Neural cell (in vitro differentiated cells): ENCODE results near the gene TMEM132C. TPM values are rescaled to one million over a fixed set of nuclear protein-coding genes. Genes with fewer than 3 reads are reported as not detected.

ENCODE experiments used
- H2AFZ ChIP-seq: fragments of 200-600, 300-800 bp; sonication (generic), shearing (Covaris generic); 2 replicates; pipeline ENCODE4 v1.6.0; 2014; ENCODE audit warnings: low read depth, mild to moderate bottlenecking, antibody characterized with exemption, low read length, moderate library complexity
- H3F3A ChIP-seq: fragments of 200-600 bp; shearing (Covaris generic); 2 replicates; pipeline ENCODE4 v1.6.1; 2016; ENCODE audit warnings: mild to moderate bottlenecking, moderate library complexity, mixed read lengths, antibody characterized with exemption, low read length; ENCODE audit not compliant: insufficient read depth, poor library complexity, severe bottlenecking
- H3K27ac ChIP-seq: fragments of 200-600, 300-800 bp; sonication (generic), shearing (Covaris generic); 2 replicates; pipeline ENCODE4 v1.5.1; 2014; ENCODE audit warnings: mild to moderate bottlenecking, low read length, moderate library complexity
- H3K27me3 ChIP-seq: fragments of 300-800, 200-600 bp; sonication (generic), shearing (Covaris generic); 2 replicates; pipeline ENCODE4 v1.6.0; 2014; ENCODE audit warnings: mild to moderate bottlenecking, low read depth, low read length, moderate library complexity; ENCODE audit not compliant: insufficient read depth
- H3K36me3 ChIP-seq: fragments of 300-800, 200-600 bp; sonication (generic), shearing (Covaris generic); 2 replicates; pipeline ENCODE4 v1.5.1; 2014; ENCODE audit warnings: mild to moderate bottlenecking, antibody characterized with exemption, low read length, moderate library complexity; ENCODE audit not compliant: insufficient read depth
- H3K4me2 ChIP-seq: fragments of 300-800, 200-600 bp; sonication (generic), shearing (Covaris generic); 2 replicates; pipeline ENCODE4 v1.6.0; 2014; ENCODE audit warnings: mild to moderate bottlenecking, low read length
- H3K4me3 ChIP-seq: fragments of 300-800, 200-600 bp; sonication (generic), shearing (Covaris generic); 2 replicates; pipeline ENCODE4 v1.5.1; 2014; ENCODE audit warnings: mild to moderate bottlenecking, low read length, moderate library complexity
- H3K79me2 ChIP-seq: fragments of 200-600 bp; shearing (Covaris generic); replicated peaks from 2 replicates; pipeline ENCODE4 v1.6.0; 2014; ENCODE audit warnings: mild to moderate bottlenecking, low read length, moderate library complexity; ENCODE audit not compliant: insufficient read depth
- H3K9ac ChIP-seq: fragments of 300-800, 200-600 bp; sonication (generic), shearing (Covaris generic); 2 replicates; pipeline ENCODE4 v1.6.1; 2016; ENCODE audit warnings: mild to moderate bottlenecking, low read length, mixed read lengths
- H3K9me2 ChIP-seq: fragments of 200-600 bp; shearing (Covaris generic); 2 replicates; pipeline ENCODE4 v1.6.1; 2016; ENCODE audit warnings: mild to moderate bottlenecking, low read length, mixed read lengths; ENCODE audit not compliant: insufficient read depth
- H3K9me3 ChIP-seq: fragments of 200-600, 300-800 bp; sonication (generic), shearing (Covaris generic); 2 replicates; pipeline ENCODE4 v1.6.1; 2016; ENCODE audit warnings: mild to moderate bottlenecking, mixed run types, low read length, moderate library complexity, mixed read lengths
- H4K20me1 ChIP-seq: fragments of 200-600 bp; shearing (Covaris generic); 2 replicates; pipeline ENCODE4 v1.6.1; 2016; ENCODE audit warnings: mild to moderate bottlenecking, mixed run types; ENCODE audit not compliant: insufficient read depth
- EP300 ChIP-seq: fragments of 450-650 bp; conservative IDR thresholded peaks from 2 replicates; pipeline ENCODE4 v1.6.1; 2014; ENCODE audit warnings: antibody characterized with exemption, mild to moderate bottlenecking, moderate library complexity; ENCODE audit not compliant: poor library complexity, severe bottlenecking
- EZH2 ChIP-seq: fragments of 200-600, 300-800 bp; shearing (Covaris generic), sonication (generic); IDR thresholded peaks from 2 replicates; pipeline ENCODE4 v1.6.1; 2014; ENCODE audit warnings: antibody characterized with exemption, low read length, borderline replicate concordance, mild to moderate bottlenecking; ENCODE audit not compliant: insufficient read depth, poor library complexity, severe bottlenecking
- MXI1 ChIP-seq: fragments of 450-650 bp; conservative IDR thresholded peaks from 2 replicates; pipeline ENCODE4 v1.6.1; 2014; ENCODE audit warnings: antibody characterized with exemption, mild to moderate bottlenecking; ENCODE audit not compliant: poor library complexity, severe bottlenecking
- POLR2AphosphoS5 ChIP-seq: IDR thresholded peaks from 2 replicates; pipeline ENCODE4 v1.6.1; 2012
- RAD21 ChIP-seq: fragments of 450-650 bp; conservative IDR thresholded peaks from 2 replicates; pipeline ENCODE4 v1.6.1; 2014; ENCODE audit warnings: antibody characterized with exemption, mild to moderate bottlenecking, moderate library complexity
- SMC3 ChIP-seq: fragments of 450-650 bp; conservative IDR thresholded peaks from 2 replicates; pipeline ENCODE4 v1.6.1; 2014; ENCODE audit warnings: antibody characterized with exemption, mild to moderate bottlenecking, moderate library complexity; ENCODE audit not compliant: poor library complexity
- TAF1 ChIP-seq: IDR thresholded peaks from 2 replicates; pipeline ENCODE4 v1.6.1; 2012; ENCODE audit warnings: low read depth
- polyA plus RNA-seq: library from polyadenylated mRNA; depleted of rRNA; stranded (reverse); fragments of >200 nt; gene quantifications from 2 replicates; pipeline ENCODE4 v1.2.3, GENCODE V29; 2014
- TF ChIP-seq, protein P1 (sequence below): fragments of 450-650 bp; IDR thresholded peaks from 2 replicates; pipeline ENCODE4 v1.5.1; 2014; ENCODE audit warnings: antibody characterized with exemption, mild to moderate bottlenecking, moderate library complexity; ENCODE audit not compliant: poor library complexity, severe bottlenecking
- TF ChIP-seq, protein P2 (sequence below): IDR thresholded peaks from 2 replicates; pipeline ENCODE4 v1.6.1; 2012; ENCODE audit warnings: borderline replicate concordance

The TMEM132C gene
- polyA plus RNA-seq, 1 donor from 2014 or later = 0.06 TPM

DNA sequence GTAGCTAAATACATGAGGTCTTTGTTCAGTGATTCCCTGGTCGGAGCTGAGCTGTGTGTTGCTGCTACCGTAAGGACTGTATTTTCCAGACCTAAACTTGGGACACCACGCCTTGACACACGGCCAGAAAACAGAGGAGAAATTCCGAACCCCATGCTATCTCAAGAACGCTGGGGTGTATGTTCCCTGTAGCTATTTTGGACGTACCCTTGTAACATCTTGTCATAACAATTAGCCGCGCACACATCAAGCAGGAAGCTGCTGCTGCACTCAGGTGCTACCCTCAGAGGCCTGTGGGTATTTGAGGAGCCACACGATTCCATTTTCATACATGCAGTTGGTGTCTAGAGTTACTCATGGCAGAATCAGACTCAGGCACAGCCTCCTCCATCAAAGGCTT is 255.0 kb downstream of the TMEM132C start:
- H4K20me1 ChIP-seq = no peaks in the 10 kb centered on the region
- H3K9me3 ChIP-seq = peaks cover 2% of the 10 kb centered on the region
- H3K27ac ChIP-seq = no peak overlapping the region
- no peaks in the 10 kb centered on the region for H3K27me3 ChIP-seq
- no peaks in the 10 kb centered on the region for H3K9me2 ChIP-seq
- H3K9ac ChIP-seq = no peak overlapping the region
- TF ChIP-seq POLR2AphosphoS5 (no peak), RAD21 (no peak), TAF1 (no peak), EP300 (no peak), MXI1 (no peak), EZH2 (no peak), SMC3 (no peak)
- TF ChIP-seq, protein P1, sequence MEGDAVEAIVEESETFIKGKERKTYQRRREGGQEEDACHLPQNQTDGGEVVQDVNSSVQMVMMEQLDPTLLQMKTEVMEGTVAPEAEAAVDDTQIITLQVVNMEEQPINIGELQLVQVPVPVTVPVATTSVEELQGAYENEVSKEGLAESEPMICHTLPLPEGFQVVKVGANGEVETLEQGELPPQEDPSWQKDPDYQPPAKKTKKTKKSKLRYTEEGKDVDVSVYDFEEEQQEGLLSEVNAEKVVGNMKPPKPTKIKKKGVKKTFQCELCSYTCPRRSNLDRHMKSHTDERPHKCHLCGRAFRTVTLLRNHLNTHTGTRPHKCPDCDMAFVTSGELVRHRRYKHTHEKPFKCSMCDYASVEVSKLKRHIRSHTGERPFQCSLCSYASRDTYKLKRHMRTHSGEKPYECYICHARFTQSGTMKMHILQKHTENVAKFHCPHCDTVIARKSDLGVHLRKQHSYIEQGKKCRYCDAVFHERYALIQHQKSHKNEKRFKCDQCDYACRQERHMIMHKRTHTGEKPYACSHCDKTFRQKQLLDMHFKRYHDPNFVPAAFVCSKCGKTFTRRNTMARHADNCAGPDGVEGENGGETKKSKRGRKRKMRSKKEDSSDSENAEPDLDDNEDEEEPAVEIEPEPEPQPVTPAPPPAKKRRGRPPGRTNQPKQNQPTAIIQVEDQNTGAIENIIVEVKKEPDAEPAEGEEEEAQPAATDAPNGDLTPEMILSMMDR = no peak
- TF ChIP-seq, protein P2, sequence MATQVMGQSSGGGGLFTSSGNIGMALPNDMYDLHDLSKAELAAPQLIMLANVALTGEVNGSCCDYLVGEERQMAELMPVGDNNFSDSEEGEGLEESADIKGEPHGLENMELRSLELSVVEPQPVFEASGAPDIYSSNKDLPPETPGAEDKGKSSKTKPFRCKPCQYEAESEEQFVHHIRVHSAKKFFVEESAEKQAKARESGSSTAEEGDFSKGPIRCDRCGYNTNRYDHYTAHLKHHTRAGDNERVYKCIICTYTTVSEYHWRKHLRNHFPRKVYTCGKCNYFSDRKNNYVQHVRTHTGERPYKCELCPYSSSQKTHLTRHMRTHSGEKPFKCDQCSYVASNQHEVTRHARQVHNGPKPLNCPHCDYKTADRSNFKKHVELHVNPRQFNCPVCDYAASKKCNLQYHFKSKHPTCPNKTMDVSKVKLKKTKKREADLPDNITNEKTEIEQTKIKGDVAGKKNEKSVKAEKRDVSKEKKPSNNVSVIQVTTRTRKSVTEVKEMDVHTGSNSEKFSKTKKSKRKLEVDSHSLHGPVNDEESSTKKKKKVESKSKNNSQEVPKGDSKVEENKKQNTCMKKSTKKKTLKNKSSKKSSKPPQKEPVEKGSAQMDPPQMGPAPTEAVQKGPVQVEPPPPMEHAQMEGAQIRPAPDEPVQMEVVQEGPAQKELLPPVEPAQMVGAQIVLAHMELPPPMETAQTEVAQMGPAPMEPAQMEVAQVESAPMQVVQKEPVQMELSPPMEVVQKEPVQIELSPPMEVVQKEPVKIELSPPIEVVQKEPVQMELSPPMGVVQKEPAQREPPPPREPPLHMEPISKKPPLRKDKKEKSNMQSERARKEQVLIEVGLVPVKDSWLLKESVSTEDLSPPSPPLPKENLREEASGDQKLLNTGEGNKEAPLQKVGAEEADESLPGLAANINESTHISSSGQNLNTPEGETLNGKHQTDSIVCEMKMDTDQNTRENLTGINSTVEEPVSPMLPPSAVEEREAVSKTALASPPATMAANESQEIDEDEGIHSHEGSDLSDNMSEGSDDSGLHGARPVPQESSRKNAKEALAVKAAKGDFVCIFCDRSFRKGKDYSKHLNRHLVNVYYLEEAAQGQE = no peak
- no peaks in the 10 kb centered on the region for H3K36me3 ChIP-seq
- H3K79me2 ChIP-seq = no peaks in the 10 kb centered on the region
- H3K4me2 ChIP-seq = no peak overlapping the region
- no peak overlapping the region for H3K4me3 ChIP-seq
- H2AFZ ChIP-seq = no peak overlapping the region
- H3F3A ChIP-seq = no peaks in the 10 kb centered on the region

DNA sequence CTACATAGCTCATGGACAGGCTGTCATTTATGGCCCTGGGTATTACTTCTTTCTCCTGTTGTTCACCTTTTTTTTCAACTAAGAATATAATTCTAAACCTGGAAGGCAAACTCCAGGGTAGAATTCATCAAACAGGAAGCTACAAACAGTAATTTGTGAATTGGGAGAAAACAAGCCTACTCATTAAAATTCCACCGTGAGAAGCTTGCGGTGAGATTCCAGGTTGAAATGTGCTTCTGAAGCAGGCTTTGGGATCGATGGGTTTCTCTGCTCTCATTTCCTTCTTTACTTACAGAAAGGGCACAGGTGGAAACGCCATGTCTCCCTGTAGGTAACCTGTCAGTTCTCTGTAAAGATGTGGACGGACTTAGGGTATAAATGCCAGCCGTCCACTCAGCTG is 257.5 kb downstream of the TMEM132C start:
- no peak overlapping the region for H3K9ac ChIP-seq
- H4K20me1 ChIP-seq = no peaks in the 10 kb centered on the region
- no peaks in the 10 kb centered on the region for H3F3A ChIP-seq
- H3K27ac ChIP-seq = no peak overlapping the region
- H3K9me3 ChIP-seq = peaks cover 2% of the 10 kb centered on the region
- TF ChIP-seq RAD21 = no peak
- no peak overlapping the region for H2AFZ ChIP-seq
- H3K4me3 ChIP-seq = no peak overlapping the region
- no peaks in the 10 kb centered on the region for H3K79me2 ChIP-seq
- no peaks in the 10 kb centered on the region for H3K36me3 ChIP-seq
- H3K27me3 ChIP-seq = no peaks in the 10 kb centered on the region
- H3K4me2 ChIP-seq = no peak overlapping the region
- H3K9me2 ChIP-seq = no peaks in the 10 kb centered on the region

DNA sequence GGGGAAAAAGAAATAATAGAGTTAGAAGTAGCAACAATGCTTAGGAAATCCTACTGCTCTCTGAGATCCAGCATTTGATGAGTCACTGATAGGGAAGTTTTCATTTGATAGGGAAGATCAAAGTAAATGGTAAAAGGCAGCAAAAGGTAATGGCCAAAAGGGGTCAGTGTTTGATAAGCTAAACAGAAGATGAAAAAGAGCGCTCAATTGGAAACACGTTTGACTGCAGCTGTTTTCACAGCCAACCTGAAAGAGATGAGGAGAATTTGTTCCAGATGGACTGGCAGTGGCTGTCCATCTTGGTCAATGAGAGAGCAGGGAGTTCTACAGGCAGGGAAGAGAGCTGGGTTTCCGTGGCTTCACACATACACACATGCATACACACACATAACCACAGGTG is 264.2 kb downstream of the TMEM132C start:
- H3K79me2 ChIP-seq = no peaks in the 10 kb centered on the region
- TF ChIP-seq, protein P2 = no peak
- TF ChIP-seq POLR2AphosphoS5 = no peak
- peak; percentile 58 for TF ChIP-seq SMC3
- TF ChIP-seq TAF1 = no peak
- no peak for TF ChIP-seq EZH2
- TF ChIP-seq EP300 = no peak
- TF ChIP-seq RAD21 = peak; percentile 68
- no peak for TF ChIP-seq MXI1
- TF ChIP-seq, protein P1 = peak; percentile 62
- H3K9me3 ChIP-seq = no peaks in the 10 kb centered on the region

More for the DNA sequence above, 264.2 kb downstream of the TMEM132C start:
- no peak overlapping the region for H2AFZ ChIP-seq
- no peak overlapping the region for H3K9ac ChIP-seq
- H3K4me3 ChIP-seq = no peak overlapping the region
- no peaks in the 10 kb centered on the region for H3K36me3 ChIP-seq
- no peak overlapping the region for H3K4me2 ChIP-seq
- H3K27me3 ChIP-seq = no peaks in the 10 kb centered on the region
- no peak overlapping the region for H3K27ac ChIP-seq
- H3F3A ChIP-seq = no peaks in the 10 kb centered on the region
- no peaks in the 10 kb centered on the region for H3K9me2 ChIP-seq
- H4K20me1 ChIP-seq = no peaks in the 10 kb centered on the region
